Left kidney (tissue), 2 donors: ENCODE data around the gene LBX2. TPM values are rescaled to one million over a fixed set of nuclear protein-coding genes. Genes with fewer than 3 reads are reported as not detected.

ENCODE experiments used
- DNase-seq: peaks from one replicate; pipeline ENCODE4 v3.0.0-alpha.2; 2013
- polyA plus RNA-seq: library from polyadenylated mRNA; unstranded; fragments of 120-200 nt; gene quantifications from one replicate; pipeline ENCODE4 v1.2.1, GENCODE V29; 2013; ENCODE audit not compliant: insufficient read length

LBX2 gene
- polyA plus RNA-seq, 1 donor, result 3.1 TPM

DNA sequence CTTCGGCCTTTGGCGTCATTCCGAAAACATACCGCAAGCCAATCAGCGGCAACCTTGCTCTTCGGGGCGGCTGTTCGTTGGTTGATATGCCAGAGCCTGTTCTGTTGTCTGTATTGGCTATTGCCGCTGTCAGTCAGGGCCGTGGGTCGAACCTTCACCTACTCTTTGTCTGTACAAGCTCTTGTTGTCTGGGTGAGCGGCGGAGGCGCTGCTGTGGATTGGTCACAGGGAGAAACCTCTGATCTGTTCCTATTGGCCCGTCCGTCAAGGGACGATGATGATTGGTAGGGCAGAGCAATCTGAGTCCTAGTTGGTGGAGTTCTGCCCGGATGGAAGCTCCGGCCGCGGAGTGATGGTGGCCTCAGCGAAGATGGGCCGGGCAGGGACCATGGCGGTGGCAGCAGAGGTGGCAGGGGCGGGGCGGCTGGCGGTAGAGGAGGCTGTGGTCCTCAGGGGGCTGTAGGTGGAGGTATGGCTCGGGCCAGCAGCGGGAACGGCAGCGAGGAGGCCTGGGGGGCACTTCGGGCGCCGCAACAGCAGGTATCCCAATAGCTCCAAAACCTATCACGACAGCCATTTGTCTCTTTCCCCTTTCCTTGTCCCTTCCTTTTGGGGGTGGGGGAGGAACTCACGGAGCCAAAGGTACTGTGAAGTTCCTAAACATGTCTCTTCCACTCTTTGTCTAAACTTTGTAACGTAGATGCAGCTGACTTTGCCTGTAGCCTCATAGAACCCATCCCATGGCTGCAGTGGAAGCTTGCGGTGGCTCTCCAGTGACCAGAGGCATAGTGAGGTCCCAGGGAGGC is 41.1 kb downstream of the LBX2 start, which contains the start of gene WBP1:
WBP1 (plus strand) TSS at position 307 of the 806 bp plus-strand sequence; CDS start at position 472, 165 bp downstream.
- DNase-seq, result peak; percentile 100

DNA sequence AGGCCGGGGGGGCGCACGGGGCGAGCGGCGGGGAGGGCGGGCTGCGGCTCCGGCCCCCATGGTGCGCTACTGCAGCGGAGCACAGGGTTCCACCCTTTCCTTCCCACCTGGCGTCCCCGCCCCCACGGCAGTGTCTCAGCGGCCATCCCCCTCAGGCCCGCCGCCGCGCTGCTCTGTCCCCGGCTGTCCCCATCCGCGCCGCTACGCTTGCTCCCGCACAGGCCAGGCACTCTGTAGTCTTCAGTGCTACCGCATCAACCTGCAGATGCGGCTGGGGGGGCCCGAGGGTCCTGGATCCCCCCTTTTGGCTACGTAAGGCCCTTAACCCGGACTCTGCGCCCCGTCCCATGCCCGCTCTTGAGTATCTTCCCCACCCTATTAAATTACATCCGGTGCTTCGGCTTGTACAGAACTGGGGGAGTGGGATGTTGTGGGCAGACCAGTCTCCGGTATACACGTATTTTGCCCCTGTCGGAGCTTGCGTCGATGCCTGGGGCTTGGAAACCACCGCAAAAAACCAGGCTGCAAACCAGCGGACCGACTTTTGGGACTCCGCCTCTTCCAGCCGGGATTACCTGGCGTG is 41.8 kb downstream of the LBX2 start:
- no peak for DNase-seq

- DNase-seq, result no peak
Observed at GRCh38 chr2:74457129-74457548, 42.3 kb downstream of the LBX2 start.

- peak; percentile 98 for DNase-seq
Observed at GRCh38 chr2:74454654-74455511, 44.5 kb downstream of the LBX2 start, which contains the start of gene INO80B. Gene INO80B (plus strand): TSS chr2:74455087. CDS start chr2:74455117, 30 bp downstream.

- no peak for DNase-seq
Observed at GRCh38 chr2:74450570-74451190, 48.7 kb downstream of the LBX2 start.

- no peak for DNase-seq
Observed at GRCh38 chr2:74448771-74449170, 50.6 kb downstream of the LBX2 start.

Other genes starting within 250 kb of the LBX2 start
- 3.7 TPM for gene SLC4A5, start 156.2 kb downstream of the LBX2 start, polyA plus RNA-seq
- 142 TPM for gene DCTN1, start 119.3 kb downstream of the LBX2 start, polyA plus RNA-seq
- gene C2orf81, start 78.0 kb downstream of the LBX2 start, polyA plus RNA-seq, result 5.5 TPM
- gene WDR54, start 77.9 kb downstream of the LBX2 start, polyA plus RNA-seq, result 38.8 TPM
- gene RTKN, start 57.7 kb downstream of the LBX2 start, polyA plus RNA-seq, result 70.4 TPM
- gene INO80B, start 44.5 kb downstream of the LBX2 start, polyA plus RNA-seq, result 26.9 TPM
- gene WBP1, start 41.2 kb downstream of the LBX2 start, polyA plus RNA-seq, result 94.7 TPM
- 57.0 TPM for gene MOGS, start 34.2 kb downstream of the LBX2 start, polyA plus RNA-seq
- 37.7 TPM for gene MRPL53, start 26.9 kb downstream of the LBX2 start, polyA plus RNA-seq
- gene CCDC142, start 16.6 kb downstream of the LBX2 start, polyA plus RNA-seq, result 15.8 TPM
- gene TTC31, start 16.5 kb downstream of the LBX2 start, polyA plus RNA-seq, result 31.5 TPM
- 29.5 TPM for gene PCGF1, start 8.1 kb upstream of the LBX2 start, polyA plus RNA-seq
- 0.07 TPM for gene TLX2, start 14.8 kb upstream of the LBX2 start, polyA plus RNA-seq
- gene DQX1, start 26.6 kb upstream of the LBX2 start, polyA plus RNA-seq, result 0.40 TPM
- 96.8 TPM for gene AUP1, start 30.1 kb upstream of the LBX2 start, polyA plus RNA-seq
- 29.8 TPM for gene HTRA2, start 30.3 kb upstream of the LBX2 start, polyA plus RNA-seq
- gene LOXL3, start 54.3 kb upstream of the LBX2 start, polyA plus RNA-seq, result 10.8 TPM
- gene DOK1, start 55.1 kb upstream of the LBX2 start, polyA plus RNA-seq, result 7.4 TPM
- gene M1AP, start 148.7 kb upstream of the LBX2 start, polyA plus RNA-seq, result 1.0 TPM
- 6.3 TPM for gene SEMA4F, start 154.6 kb upstream of the LBX2 start, polyA plus RNA-seq